HL-60 (cell line): ENCODE data around the gene DPH5.

ENCODE experiments used
- DNase-seq, 2 experiments: peaks; one replicate each; pipeline ENCODE4 v3.0.0-alpha.2; 2010 to 2020; ENCODE audit warnings: low read depth in 1 of 2, low spot score in 1 of 2
- H3K27ac ChIP-seq: fragments of 250-450 bp; sonication (Bioruptor Pico); replicated peaks from 2 replicates; pipeline ENCODE4 v1.5.1; 2020; ENCODE audit warnings: mild to moderate bottlenecking, moderate library complexity
- H3K27me3 ChIP-seq: fragments of 250-450 bp; sonication (Bioruptor Pico); 2 replicates; pipeline ENCODE4 v1.5.1; 2021; ENCODE audit warnings: mild to moderate bottlenecking, moderate library complexity; ENCODE audit not compliant: insufficient read depth, poor library complexity, severe bottlenecking
- H3K4me3 ChIP-seq: replicated peaks from 2 replicates; pipeline ENCODE4 v1.5.1; 2011; ENCODE audit warnings: mild to moderate bottlenecking, control low read depth, low read length; ENCODE audit not compliant: insufficient read depth
- CTCF ChIP-seq: IDR thresholded peaks from one replicate; pipeline ENCODE4 v1.5.1; 2011; ENCODE audit warnings: low read length, control low read depth, inconsistent platforms; ENCODE audit not compliant: insufficient read depth
- GABPA ChIP-seq: IDR thresholded peaks from 2 replicates; pipeline ENCODE4 v1.6.1; 2012; ENCODE audit warnings: low read depth
- POLR2AphosphoS5 ChIP-seq: IDR thresholded peaks from 2 replicates; pipeline ENCODE4 v1.6.1; 2012; ENCODE audit warnings: low read depth
- REST ChIP-seq: IDR thresholded peaks from 2 replicates; pipeline ENCODE4 v1.6.1; 2012; ENCODE audit warnings: low read depth; ENCODE audit not compliant: insufficient replicate concordance
- SPI1 ChIP-seq: IDR thresholded peaks from 2 replicates; pipeline ENCODE4 v1.6.1; 2012; ENCODE audit warnings: low read depth, mild to moderate bottlenecking, borderline replicate concordance

DPH5 gene

GRCh38 chr1:100968621-100969020, 57.0 kb downstream of the DPH5 start:
- no peak for TF ChIP-seq REST
- no peak for TF ChIP-seq SPI1
- no peak overlapping the region for H3K27ac ChIP-seq
- H3K4me3 ChIP-seq = no peak overlapping the region
- DNase-seq = no peak
- H3K27me3 ChIP-seq = no peaks in the 10 kb centered on the region

- H3K27me3 ChIP-seq = no peaks in the 10 kb centered on the region
- no peak overlapping the region for H3K27ac ChIP-seq
- no peak for TF ChIP-seq GABPA
- no peak for TF ChIP-seq CTCF
- TF ChIP-seq SPI1 = no peak
- no peak for TF ChIP-seq REST
- TF ChIP-seq POLR2AphosphoS5 = no peak
- no peak for DNase-seq
- H3K4me3 ChIP-seq = no peak overlapping the region
Measured at GRCh38 chr1:100960098-100960497, 65.5 kb downstream of the DPH5 start.

- TF ChIP-seq CTCF = no peak
- TF ChIP-seq POLR2AphosphoS5 = no peak
- TF ChIP-seq REST = no peak
- TF ChIP-seq GABPA = no peak
- TF ChIP-seq SPI1 = no peak
- no peak for DNase-seq
- Histone ChIP-seq H3K27ac (no peak overlapping the region), H3K4me3 (no peak overlapping the region), H3K27me3 (no peaks in the 10 kb centered on the region)
Measured at GRCh38 chr1:100959502-100960060, 66.0 kb downstream of the DPH5 start.
